Activated CD8-positive, alpha-beta T cell treated with anti-CD3 and anti-CD28 coated beads for 36 hours (primary cell): Measurements from ENCODE around the gene YPEL3. TPM values are rescaled to one million over a fixed set of nuclear protein-coding genes. Genes with fewer than 3 reads are reported as not detected.

Experiments used
- ATAC-seq: fragments of 200-7000 bp; cut with Tn5 transposase; one replicate; pipeline ENCODE4 v1.10.0; 2021; ENCODE audit warnings: mild to moderate bottlenecking, moderate library complexity
- CTCF ChIA-PET: fragments of 350-600 bp; sonication (Branson Sonifier 250); formaldehyde crosslinking; loops from one replicate; lab custom pipeline; 2021; ENCODE audit warnings: antibody characterized with exemption; lab: Charles Lee
- POLR2A ChIA-PET: fragments of 350-600 bp; sonication (Branson Sonifier 250); formaldehyde crosslinking; loops from one replicate; lab custom pipeline; 2021; ENCODE audit warnings: antibody characterized with exemption; lab: Charles Lee
- DNase-seq: peaks from one replicate; pipeline ENCODE4 v3.0.0-alpha.2; 2020
- H3K27ac Mint-ChIP-seq: one replicate; pipeline ENCODE4 v1.8.0; 2021; ENCODE audit warnings: mild to moderate bottlenecking, mixed read lengths
- H3K27me3 Mint-ChIP-seq: one replicate; pipeline ENCODE4 v1.8.0; 2021; ENCODE audit warnings: mixed read lengths
- H3K36me3 Mint-ChIP-seq: one replicate; pipeline ENCODE4 v1.8.0; 2021; ENCODE audit warnings: low read depth, mixed read lengths
- H3K4me1 Mint-ChIP-seq: one replicate; pipeline ENCODE4 v1.8.0; 2021; ENCODE audit warnings: low read depth, mixed read lengths
- H3K4me3 Mint-ChIP-seq: one replicate; pipeline ENCODE4 v1.8.0; 2021; ENCODE audit warnings: mild to moderate bottlenecking, moderate library complexity, mixed read lengths
- H3K9me3 Mint-ChIP-seq: one replicate; pipeline ENCODE4 v1.8.0; 2021; ENCODE audit warnings: mixed read lengths
- intact Hi-C: fragments of 100-400 bp; cut with micrococcal nuclease; formaldehyde crosslinking; loops from one replicate; pipeline ENCODE4 v1.10.0; 2022
- total RNA-seq, 2 experiments: library from RNA; stranded (reverse); gene quantifications; one replicate each; pipeline ENCODE4 v1.2.3, GENCODE V29; 2021
- TF ChIP-seq, protein P1 (sequence below): fragments of 200-600 bp; IDR thresholded peaks from one replicate; pipeline ENCODE4 v1.8.0; 2022; ENCODE audit warnings: antibody characterized with exemption, mild to moderate bottlenecking

Gene YPEL3
- total RNA-seq, 2 experiments from 2014 or later: 17.7 to 19.5 TPM

DNA sequence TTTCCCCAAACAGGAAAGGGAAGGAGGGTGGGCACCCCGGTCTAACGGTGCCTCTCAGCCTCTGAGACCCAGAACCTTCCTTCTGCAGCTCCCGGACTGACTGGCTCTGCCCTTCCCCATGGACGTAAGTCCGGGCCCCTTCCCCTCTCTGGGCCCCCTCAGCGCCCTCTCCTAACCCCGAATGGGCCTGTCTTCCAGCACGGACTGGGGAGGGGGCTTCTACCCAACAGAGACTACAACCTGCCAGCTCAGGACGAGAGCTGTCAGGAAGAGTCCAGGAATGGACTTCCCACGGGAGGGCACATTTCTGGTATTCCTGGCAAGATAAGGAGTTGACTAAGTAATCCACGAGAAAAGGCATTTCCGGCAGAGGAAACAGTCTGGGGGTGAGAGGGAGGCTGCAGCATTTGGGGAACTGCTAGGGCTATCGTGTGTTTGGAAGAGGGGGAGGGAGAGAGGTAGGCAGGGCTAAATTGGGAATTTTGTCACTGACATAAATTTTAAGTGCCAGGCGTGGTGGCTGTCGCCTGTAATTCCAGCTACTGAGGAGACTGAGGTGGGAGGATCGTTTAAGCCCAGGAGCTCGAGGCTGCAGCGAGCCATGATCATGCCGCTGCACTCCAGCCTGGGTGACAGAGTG is 42.5 kb downstream of the YPEL3 start:
- ATAC-seq: peak; percentile 14
- no peaks in the 10 kb centered on the region for H3K36me3 Mint-ChIP-seq
- intact Hi-C loops: no loop called here
- TF ChIP-seq, protein P1, sequence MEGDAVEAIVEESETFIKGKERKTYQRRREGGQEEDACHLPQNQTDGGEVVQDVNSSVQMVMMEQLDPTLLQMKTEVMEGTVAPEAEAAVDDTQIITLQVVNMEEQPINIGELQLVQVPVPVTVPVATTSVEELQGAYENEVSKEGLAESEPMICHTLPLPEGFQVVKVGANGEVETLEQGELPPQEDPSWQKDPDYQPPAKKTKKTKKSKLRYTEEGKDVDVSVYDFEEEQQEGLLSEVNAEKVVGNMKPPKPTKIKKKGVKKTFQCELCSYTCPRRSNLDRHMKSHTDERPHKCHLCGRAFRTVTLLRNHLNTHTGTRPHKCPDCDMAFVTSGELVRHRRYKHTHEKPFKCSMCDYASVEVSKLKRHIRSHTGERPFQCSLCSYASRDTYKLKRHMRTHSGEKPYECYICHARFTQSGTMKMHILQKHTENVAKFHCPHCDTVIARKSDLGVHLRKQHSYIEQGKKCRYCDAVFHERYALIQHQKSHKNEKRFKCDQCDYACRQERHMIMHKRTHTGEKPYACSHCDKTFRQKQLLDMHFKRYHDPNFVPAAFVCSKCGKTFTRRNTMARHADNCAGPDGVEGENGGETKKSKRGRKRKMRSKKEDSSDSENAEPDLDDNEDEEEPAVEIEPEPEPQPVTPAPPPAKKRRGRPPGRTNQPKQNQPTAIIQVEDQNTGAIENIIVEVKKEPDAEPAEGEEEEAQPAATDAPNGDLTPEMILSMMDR: no peak
- DNase-seq: no peak
- H3K27ac Mint-ChIP-seq: no peak overlapping the region
- peaks cover 2% of the 10 kb centered on the region for H3K27me3 Mint-ChIP-seq
- peaks cover 16% of the 10 kb centered on the region for H3K4me1 Mint-ChIP-seq
- no peaks in the 10 kb centered on the region for H3K9me3 Mint-ChIP-seq
- H3K4me3 Mint-ChIP-seq: peak overlapping the region; percentile 80
- POLR2A ChIA-PET: interaction anchor here (1.1 to 4.6 kb wide), 2 partner anchors 11 to 38 kb away, joined by 5 to 44 read pairs; partner anchors contain the start of genes ALDOA and TBX6
- CTCF ChIA-PET: interaction anchor here (0.7 to 2.8 kb wide), 7 partner anchors 9 to 355 kb away, joined by 3 to 14 read pairs (median 4); partner anchors contain the start of genes TBX6 and TLCD3B

DNA sequence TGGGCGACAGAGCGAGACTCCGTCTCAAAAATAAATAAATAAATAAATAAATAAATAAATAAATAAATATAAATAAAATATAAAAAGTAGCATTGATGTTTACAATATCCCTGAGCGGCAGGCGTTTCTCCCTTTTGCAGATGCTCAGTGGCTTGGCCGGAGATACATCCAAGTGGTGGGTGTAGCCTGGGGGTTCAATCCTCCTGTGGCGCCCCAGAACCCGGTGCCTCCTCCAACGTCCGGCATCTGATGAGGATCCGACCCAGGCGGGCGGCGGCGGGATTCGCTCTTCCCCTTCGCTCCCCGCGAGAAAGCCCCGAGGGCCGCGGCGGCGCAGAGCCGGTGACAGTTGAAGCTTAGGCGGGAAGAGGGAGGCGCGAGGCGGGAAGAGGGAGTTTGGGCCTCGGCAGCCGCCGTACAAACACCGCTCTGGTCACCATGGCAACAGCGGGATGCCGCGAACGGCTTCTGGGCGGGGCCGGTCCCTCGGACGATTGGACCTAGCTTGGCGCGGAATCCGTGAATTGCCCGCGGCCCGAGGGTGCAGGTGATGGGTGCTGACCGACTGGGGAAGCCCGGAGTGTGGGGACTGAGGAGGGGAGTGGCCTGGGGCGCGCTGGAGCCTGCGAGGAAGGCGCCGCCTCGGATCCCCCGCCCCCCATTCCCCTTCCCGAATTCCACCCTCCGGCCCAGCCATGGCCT is 43.2 kb downstream of the YPEL3 start:
- intact Hi-C loops: no loop called here
- Mint-ChIP-seq H3K27me3 (peaks cover 2% of the 10 kb centered on the region), H3K36me3 (no peaks in the 10 kb centered on the region), H3K27ac (peak overlapping the region; percentile 57), H3K4me3 (peak overlapping the region; percentile 80), H3K4me1 (peaks cover 16% of the 10 kb centered on the region), H3K9me3 (no peaks in the 10 kb centered on the region)
- ATAC-seq (peak; percentile 82), DNase-seq (peak; percentile 94)
- CTCF ChIA-PET: interaction anchor here (0.7 to 2.8 kb wide), 5 partner anchors 10 to 354 kb away, joined by 3 to 14 read pairs (median 4); partner anchors contain the start of gene TLCD3B
- TF ChIP-seq, protein P1: no peak
- POLR2A ChIA-PET: interaction anchor here (1.1 to 4.6 kb wide), 2 partner anchors 12 to 39 kb away, joined by 5 to 44 read pairs; partner anchors contain the start of genes ALDOA and TBX6

DNA sequence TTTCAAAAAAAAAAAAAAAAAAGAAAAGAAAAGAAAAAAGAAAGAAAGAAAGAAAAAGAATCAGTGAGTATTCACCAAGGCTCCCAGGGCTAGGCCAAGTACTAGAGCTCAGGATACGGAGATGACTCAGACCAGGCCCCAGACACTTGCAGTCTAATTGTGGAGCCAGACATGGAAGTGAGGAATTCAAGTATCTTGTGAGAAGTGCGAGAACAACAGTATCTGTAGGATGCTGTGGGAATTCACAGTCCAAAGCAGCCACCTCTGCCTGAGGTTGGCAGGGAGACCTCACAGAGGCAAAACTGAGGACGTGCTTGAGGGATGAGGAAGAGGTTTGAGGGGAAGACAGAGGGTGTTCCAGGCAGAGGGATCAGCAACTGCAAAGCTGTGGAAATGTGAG is 44.5 kb downstream of the YPEL3 start:
- H3K36me3 Mint-ChIP-seq: no peaks in the 10 kb centered on the region

DNA sequence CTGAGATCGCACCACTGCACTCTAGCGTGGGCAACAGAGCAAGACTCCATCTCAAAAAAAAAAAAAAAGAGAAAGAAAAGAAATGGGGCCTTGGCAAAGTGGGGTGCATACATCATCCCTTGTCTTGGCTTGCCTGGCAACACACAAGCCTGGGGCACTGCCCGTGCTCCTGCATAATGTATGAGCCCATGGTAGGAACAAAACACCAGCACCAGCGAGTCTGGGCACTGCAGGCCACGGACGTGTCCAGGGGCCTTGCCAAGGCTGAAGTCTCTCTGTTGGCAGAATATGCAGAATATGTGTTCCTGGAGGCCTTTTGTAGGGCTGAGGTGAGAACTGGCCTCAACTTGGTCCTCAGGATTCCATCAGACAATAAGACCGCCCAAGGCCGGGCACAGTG is 46.1 kb downstream of the YPEL3 start:
- ChIA-PET POLR2A (interaction anchor here (1.1 kb wide), 1 partner anchor 13 kb away, joined by 4 read pairs; no protein-coding TSS in a partner anchor), CTCF (interaction anchor here (0.7 to 3.0 kb wide), 3 partner anchors 18 to 202 kb away, joined by 3 to 20 read pairs (median 6); partner anchors contain the start of gene TLCD3B)
- peaks cover 10% of the 10 kb centered on the region for H3K4me1 Mint-ChIP-seq
- no peaks in the 10 kb centered on the region for H3K9me3 Mint-ChIP-seq
- TF ChIP-seq, protein P1: no peak
- no peak overlapping the region for H3K27ac Mint-ChIP-seq
- peaks cover 2% of the 10 kb centered on the region for H3K27me3 Mint-ChIP-seq
- intact Hi-C loops: no loop called here
- no peaks in the 10 kb centered on the region for H3K36me3 Mint-ChIP-seq
- no peak for ATAC-seq
- H3K4me3 Mint-ChIP-seq: no peak overlapping the region
- DNase-seq: no peak

More for the DNA sequence above, 44.5 kb downstream of the YPEL3 start:
- Mint-ChIP-seq H3K27ac (no peak overlapping the region), H3K4me1 (peaks cover 16% of the 10 kb centered on the region), H3K27me3 (peaks cover 2% of the 10 kb centered on the region), H3K9me3 (no peaks in the 10 kb centered on the region), H3K4me3 (peak overlapping the region; percentile 80)
- ChIA-PET POLR2A (no interaction called here), CTCF (interaction anchor here (0.8 to 2.8 kb wide), 3 partner anchors 14 to 351 kb away, joined by 3 to 8 read pairs (median 4); partner anchors contain the start of gene ALDOA)
- intact Hi-C loops: no loop called here
- TF ChIP-seq, protein P1: no peak
- no peak for ATAC-seq
- DNase-seq: no peak
